GM23248 (cell line): Measurements from ENCODE around the gene LSAMP. TPM values are rescaled to one million over a fixed set of nuclear protein-coding genes. Genes with fewer than 3 reads are reported as not detected.

ENCODE experiments used
- DNase-seq: peaks from one replicate; pipeline ENCODE4 v3.0.0-alpha.2; 2015
- H2AFZ ChIP-seq: fragments of 200-600 bp; sonication (generic); 2 replicates; pipeline ENCODE4 v1.6.1; 2016; ENCODE audit warnings: antibody characterized with exemption
- H3F3A ChIP-seq: fragments of 200-600 bp; sonication (generic); 2 replicates; pipeline ENCODE4 v1.6.1; 2016; ENCODE audit warnings: mild to moderate bottlenecking, antibody characterized with exemption, mixed run types; ENCODE audit not compliant: insufficient read depth
- H3K27ac ChIP-seq: fragments of 200-600 bp; sonication (generic); 2 replicates; pipeline ENCODE4 v1.5.1; 2016; ENCODE audit warnings: mild to moderate bottlenecking
- H3K27me3 ChIP-seq: fragments of 200-600 bp; sonication (generic); replicated peaks from 2 replicates; pipeline ENCODE4 v1.6.1; 2016; ENCODE audit warnings: mild to moderate bottlenecking; ENCODE audit not compliant: insufficient read depth
- H3K36me3 ChIP-seq: fragments of 200-600 bp; sonication (generic); 2 replicates; pipeline ENCODE4 v1.6.1; 2016; ENCODE audit warnings: low read depth, mild to moderate bottlenecking
- H3K4me1 ChIP-seq: fragments of 200-600 bp; sonication (generic); 2 replicates; pipeline ENCODE4 v1.6.1; 2016; ENCODE audit warnings: mild to moderate bottlenecking; ENCODE audit not compliant: insufficient read depth
- H3K4me2 ChIP-seq: fragments of 200-600 bp; sonication (generic); one replicate; pipeline ENCODE4 v1.6.1; 2016; ENCODE audit warnings: mild to moderate bottlenecking; ENCODE audit not compliant: unreplicated experiment
- H3K4me3 ChIP-seq: fragments of 200-600 bp; sonication (generic); 2 replicates; pipeline ENCODE4 v1.5.1; 2016; ENCODE audit warnings: mild to moderate bottlenecking
- H3K79me2 ChIP-seq: fragments of 200-600 bp; sonication (generic); 2 replicates; pipeline ENCODE4 v1.6.1; 2016; ENCODE audit warnings: mild to moderate bottlenecking; ENCODE audit not compliant: insufficient read depth
- H3K9ac ChIP-seq: fragments of 200-600 bp; sonication (generic); 2 replicates; pipeline ENCODE4 v1.6.1; 2016; ENCODE audit warnings: mild to moderate bottlenecking
- H3K9me2 ChIP-seq: fragments of 200-600 bp; sonication (generic); 2 replicates; pipeline ENCODE4 v1.6.1; 2016; ENCODE audit warnings: mixed run types, mild to moderate bottlenecking, moderate library complexity; ENCODE audit not compliant: insufficient read depth
- H3K9me3 ChIP-seq: fragments of 200-600 bp; sonication (generic); one replicate; pipeline ENCODE4 v1.6.1; 2017; ENCODE audit warnings: low read depth
- H4K20me1 ChIP-seq: fragments of 200-600 bp; sonication (generic); 2 replicates; pipeline ENCODE4 v1.6.0; 2016; ENCODE audit not compliant: insufficient read depth
- EZH2 ChIP-seq: fragments of 200-600 bp; sonication (generic); IDR thresholded peaks from 2 replicates; pipeline ENCODE4 v1.6.1; 2018; ENCODE audit warnings: antibody characterized with exemption, mild to moderate bottlenecking; ENCODE audit not compliant: insufficient read depth, poor library complexity, severe bottlenecking
- EZH2phosphoT487 ChIP-seq: fragments of 200-600 bp; sonication (generic); IDR thresholded peaks from 2 replicates; pipeline ENCODE4 v1.6.1; 2018; ENCODE audit warnings: antibody characterized with exemption, moderate library complexity, mild to moderate bottlenecking, low read depth; ENCODE audit not compliant: insufficient read depth
- WGBS, 2 experiments: methylation state at CpG; one replicate each; pipeline ENCODE4 v1.1.6; 2015 to 2017; ENCODE audit warnings: low lambda C conversion rate in 2 of 2, low coverage in 1 of 2; ENCODE audit errors: missing lambda C conversion rate in 2 of 2; 5-methylcytosine and 5-hydroxymethylcytosine counted together
- in situ Hi-C: fragments of 300-500 bp; cut with MboI; formaldehyde crosslinking; loops from 2 replicates; pipeline ENCODE4 v1.15.0; 2020
- polyA plus RNA-seq: library from polyadenylated mRNA; unstranded; fragments of >200 nt; fragmentation: Nextera tagmentation; extraction: Ambion mirVana; gene quantifications from 2 replicates; pipeline ENCODE4 v1.2.1, GENCODE V29; 2016
- total RNA-seq: library from RNA; depleted of rRNA; stranded (reverse); fragments of >200 nt; shearing (Covaris generic); gene quantifications from 2 replicates; pipeline ENCODE4 v1.2.3, GENCODE V29; 2014

Gene LSAMP
- total and polyA plus RNA-seq, 2 experiments from 2014 or later = 4.5 to 9.3 TPM

DNA sequence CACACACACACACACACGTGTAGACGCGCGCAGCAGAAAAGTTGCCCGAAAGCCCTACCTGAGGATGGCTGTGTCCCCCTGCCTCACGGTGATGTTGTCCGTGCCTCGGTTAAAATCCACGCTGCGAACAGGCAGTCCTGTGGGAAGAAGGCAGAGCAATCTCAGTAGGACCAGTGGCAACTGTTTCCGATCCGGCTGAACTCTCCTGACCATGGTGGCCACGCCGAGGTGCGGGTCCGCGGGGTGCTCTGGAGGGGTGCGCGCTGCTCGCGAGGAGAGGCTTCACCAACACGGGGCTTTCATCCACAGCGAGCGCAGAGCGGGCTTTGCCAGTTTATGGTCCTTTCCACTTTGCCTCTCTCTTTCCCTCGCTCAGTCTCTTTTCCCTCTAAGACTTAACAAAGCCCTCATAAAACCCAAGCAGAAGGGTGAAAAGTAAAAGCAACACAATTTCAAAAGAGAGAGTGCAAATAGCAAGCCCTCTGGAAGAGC is 422 bp downstream of the LSAMP start:
- Histone ChIP-seq H3K9me2 (no peaks in the 10 kb centered on the region), H3K27me3 (peaks cover 7% of the 10 kb centered on the region; the same call in 1 of the 2 replicates), H3K4me1 (peaks cover 18% of the 10 kb centered on the region), H3K27ac (no peak overlapping the region), H3K4me2 (peak overlapping the region; percentile 94), H3K9ac (peak overlapping the region; percentile 35), H2AFZ (peak overlapping the region; percentile 73), H3K4me3 (peak overlapping the region; percentile 70), H3F3A (no peaks in the 10 kb centered on the region), H4K20me1 (no peaks in the 10 kb centered on the region), H3K9me3 (no peaks in the 10 kb centered on the region), H3K36me3 (no peaks in the 10 kb centered on the region), H3K79me2 (no peaks in the 10 kb centered on the region)
- in situ Hi-C loops = no loop called here
- peak; percentile 50 for DNase-seq
- WGBS, 2 experiments = 1 to 2% methylated on average over 26 of the region's 26 CpGs
- no peak for TF ChIP-seq EZH2
- TF ChIP-seq EZH2phosphoT487 = no peak

DNA sequence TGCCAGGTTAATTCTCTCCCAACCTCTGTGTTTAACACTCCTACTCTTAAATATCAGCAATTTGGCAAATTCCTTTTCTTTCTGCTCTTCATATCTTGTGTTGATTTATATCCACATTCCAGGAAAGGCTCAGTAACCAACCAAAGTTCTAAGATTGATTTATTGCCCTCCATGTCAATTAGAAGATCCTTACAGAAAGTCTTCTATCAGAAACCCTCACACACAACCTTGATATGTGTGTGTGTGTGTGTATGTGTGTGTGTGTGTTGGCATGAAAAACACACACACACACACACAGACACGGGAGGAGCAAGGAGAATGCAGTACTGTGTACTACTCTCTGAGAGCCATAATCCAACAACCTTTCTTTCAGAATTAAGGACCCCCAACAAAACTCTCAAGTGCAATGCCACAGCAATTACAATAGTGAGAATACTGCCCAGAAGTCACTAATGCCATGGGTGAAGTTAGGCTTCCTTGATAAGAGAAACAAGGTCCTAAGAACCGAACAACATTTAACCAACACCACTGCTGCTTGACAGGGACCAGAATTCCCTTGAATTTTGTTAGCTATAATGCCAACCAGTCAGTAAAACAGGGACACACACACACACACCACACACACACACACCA is 1.1 kb downstream of the LSAMP start:
- WGBS, 2 experiments = 31 to 49% methylated on average over 2 of the region's 2 CpGs
- TF ChIP-seq EZH2phosphoT487 (no peak), EZH2 (no peak)
- H3K79me2 ChIP-seq = no peaks in the 10 kb centered on the region
- H3K9ac ChIP-seq = peak overlapping the region; percentile 35
- peak overlapping the region; percentile 73 for H2AFZ ChIP-seq
- no peaks in the 10 kb centered on the region for H3K9me2 ChIP-seq
- in situ Hi-C loops = no loop called here
- no peak for DNase-seq
- no peaks in the 10 kb centered on the region for H3K9me3 ChIP-seq
- H3K4me3 ChIP-seq = peak overlapping the region; percentile 70
- peaks cover 18% of the 10 kb centered on the region for H3K4me1 ChIP-seq
- no peak overlapping the region for H3K27ac ChIP-seq
- no peaks in the 10 kb centered on the region for H4K20me1 ChIP-seq
- peak overlapping the region; percentile 94 for H3K4me2 ChIP-seq
- peaks cover 7% of the 10 kb centered on the region; the same call in 1 of the 2 replicates for H3K27me3 ChIP-seq
- H3F3A ChIP-seq = no peaks in the 10 kb centered on the region
- H3K36me3 ChIP-seq = no peaks in the 10 kb centered on the region

- Histone ChIP-seq H4K20me1 (no peaks in the 10 kb centered on the region), H3K4me3 (peak overlapping the region; percentile 31), H3F3A (no peaks in the 10 kb centered on the region), H3K4me2 (peak overlapping the region; percentile 41), H3K27me3 (peaks cover 7% of the 10 kb centered on the region; the same call in 1 of the 2 replicates), H3K4me1 (peaks cover 18% of the 10 kb centered on the region), H3K79me2 (no peaks in the 10 kb centered on the region), H3K9ac (no peak overlapping the region), H3K27ac (no peak overlapping the region), H2AFZ (peak overlapping the region; percentile 31; the same call in 1 of the 2 replicates), H3K9me2 (no peaks in the 10 kb centered on the region), H3K9me3 (no peaks in the 10 kb centered on the region), H3K36me3 (no peaks in the 10 kb centered on the region)
- 7 to 13% methylated on average over 4 of the region's 4 CpGs for WGBS, 2 experiments
- in situ Hi-C loops = no loop called here
- peak; percentile 20 for DNase-seq
- TF ChIP-seq EZH2phosphoT487 (no peak), EZH2 (no peak)
Observed at GRCh38 chr3:116443191-116443661, 2.1 kb downstream of the LSAMP start.

DNA sequence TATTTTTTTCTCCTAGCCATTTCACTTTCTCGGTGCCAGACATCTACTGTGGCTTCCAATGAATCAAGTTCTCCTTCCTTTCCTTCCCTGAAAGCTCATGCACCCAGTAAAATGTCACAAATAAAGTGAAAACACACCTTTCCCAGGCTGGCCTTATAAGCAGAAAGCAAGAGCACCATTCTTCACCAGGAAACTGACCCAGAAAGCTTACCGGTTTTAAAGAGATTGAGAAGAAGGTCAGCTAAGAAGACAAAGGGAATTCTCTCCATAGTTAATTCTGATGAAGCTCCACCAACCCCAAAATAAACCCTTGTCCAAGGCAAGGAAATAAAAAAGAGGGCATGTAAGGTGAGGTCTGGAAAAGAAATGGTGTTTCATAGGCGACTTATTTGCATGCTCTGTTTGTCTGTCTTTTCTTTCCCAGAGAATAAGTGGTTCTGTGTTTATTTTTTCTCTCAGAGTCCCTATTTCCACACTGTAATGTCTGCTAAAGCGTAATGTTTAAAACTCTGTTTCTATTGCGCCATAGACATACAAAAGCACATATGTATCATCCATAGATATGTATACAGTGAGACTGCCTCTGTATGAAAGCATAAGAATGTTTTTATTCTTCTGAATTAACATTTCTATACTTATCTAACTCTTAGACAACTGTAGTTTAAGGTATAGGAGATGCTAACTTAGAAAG is 2.8 kb downstream of the LSAMP start:
- no peaks in the 10 kb centered on the region for H3K79me2 ChIP-seq
- H3K9me3 ChIP-seq = no peaks in the 10 kb centered on the region
- H2AFZ ChIP-seq = no peak overlapping the region
- peaks cover 7% of the 10 kb centered on the region; the same call in 1 of the 2 replicates for H3K27me3 ChIP-seq
- no peak overlapping the region for H3K27ac ChIP-seq
- H4K20me1 ChIP-seq = no peaks in the 10 kb centered on the region
- peak overlapping the region; percentile 41 for H3K4me2 ChIP-seq
- no peaks in the 10 kb centered on the region for H3K36me3 ChIP-seq
- peaks cover 18% of the 10 kb centered on the region for H3K4me1 ChIP-seq
- no peaks in the 10 kb centered on the region for H3K9me2 ChIP-seq
- no peak for DNase-seq
- H3K4me3 ChIP-seq = no peak overlapping the region
- no peak overlapping the region for H3K9ac ChIP-seq
- WGBS, 2 experiments = 59 to 61% methylated on average over 5 of the region's 5 CpGs
- in situ Hi-C loops = no loop called here
- TF ChIP-seq EZH2phosphoT487 (no peak), EZH2 (no peak)
- H3F3A ChIP-seq = no peaks in the 10 kb centered on the region
